Osteoblast (primary cell): Measurements from ENCODE around the gene CACNG7. TPM values are rescaled to one million over a fixed set of nuclear protein-coding genes. Genes with fewer than 3 reads are reported as not detected.

Source experiments
- DNase-seq: peaks from one replicate; pipeline ENCODE4 v3.0.0; 2011; ENCODE audit warnings: low spot score, mixed read lengths; ENCODE audit not compliant: insufficient read length; ENCODE audit errors: missing footprints
- H2AFZ ChIP-seq: 2 replicates; pipeline ENCODE4 v1.6.0; 2011; ENCODE audit warnings: mild to moderate bottlenecking, low read length
- H3K27ac ChIP-seq: 2 replicates; pipeline ENCODE4 v1.5.1; 2011; ENCODE audit warnings: mild to moderate bottlenecking, low read depth, low read length, moderate library complexity
- H3K27me3 ChIP-seq: 2 replicates; pipeline ENCODE4 v1.6.0; 2012; ENCODE audit warnings: mild to moderate bottlenecking, control low read depth, inconsistent platforms, low read length, moderate library complexity; ENCODE audit not compliant: insufficient read depth
- H3K36me3 ChIP-seq: 2 replicates; pipeline ENCODE4 v1.5.1; 2011; ENCODE audit warnings: mild to moderate bottlenecking, low read length, control low read depth, moderate library complexity; ENCODE audit not compliant: insufficient read depth
- H3K4me1 ChIP-seq: 2 replicates; pipeline ENCODE4 v1.5.1; 2011; ENCODE audit warnings: mild to moderate bottlenecking, low read length, control low read depth, moderate library complexity; ENCODE audit not compliant: insufficient read depth
- H3K4me2 ChIP-seq: 2 replicates; pipeline ENCODE4 v1.6.0; 2011; ENCODE audit warnings: mild to moderate bottlenecking, low read length; ENCODE audit not compliant: insufficient read depth
- H3K4me3 ChIP-seq: fragments of 200-600 bp; sonication (generic); 3 replicates; pipeline ENCODE4 v1.5.1; 2012; ENCODE audit warnings: mild to moderate bottlenecking, low read length, inconsistent platforms; ENCODE audit not compliant: insufficient read depth
- H3K79me2 ChIP-seq: 2 replicates; pipeline ENCODE4 v1.6.0; 2012; ENCODE audit warnings: mild to moderate bottlenecking, low read length, control low read depth, inconsistent platforms; ENCODE audit not compliant: insufficient read depth
- H3K9me3 ChIP-seq: 2 replicates; pipeline ENCODE4 v1.5.1; 2011; ENCODE audit warnings: low read depth, low read length, control low read depth
- H4K20me1 ChIP-seq: 2 replicates; pipeline ENCODE4 v1.6.0; 2012; ENCODE audit warnings: mild to moderate bottlenecking, low read length, control low read depth; ENCODE audit not compliant: insufficient read depth
- CTCF ChIP-seq: IDR thresholded peaks from 2 replicates; pipeline ENCODE4 v1.5.1; 2011; ENCODE audit warnings: mild to moderate bottlenecking, low read depth, low read length, moderate library complexity; ENCODE audit errors: extremely low read depth
- total RNA-seq: library from RNA; depleted of rRNA; stranded (reverse); fragments of >200 nt; gene quantifications from 2 replicates; pipeline ENCODE4 v1.2.3, GENCODE V29; 2012

CACNG7 gene
- total RNA-seq, 1 donor: not detected

- Histone ChIP-seq H3K4me3 (no peak overlapping the region), H3K79me2 (no peaks in the 10 kb centered on the region), H3K36me3 (no peaks in the 10 kb centered on the region), H3K27ac (no peak overlapping the region), H3K9me3 (no peaks in the 10 kb centered on the region), H3K4me2 (no peak overlapping the region), H3K4me1 (peaks cover 4% of the 10 kb centered on the region), H4K20me1 (no peaks in the 10 kb centered on the region), H2AFZ (no peak overlapping the region), H3K27me3 (peaks cover 33% of the 10 kb centered on the region)
- no peak for TF ChIP-seq CTCF
- DNase-seq: peak; percentile 90
These were observed 80.8 kb downstream of the CACNG7 start for GRCh38 chr19:53989600-53990533.

- no peaks in the 10 kb centered on the region for H3K36me3 ChIP-seq
- no peaks in the 10 kb centered on the region for H4K20me1 ChIP-seq
- H3K27me3 ChIP-seq: peaks cover 36% of the 10 kb centered on the region
- peak within 1 kb of the TSS; percentile 55 for H3K4me3 ChIP-seq
- no peak within 1 kb of the TSS for H3K27ac ChIP-seq
- no peak for TF ChIP-seq CTCF
- H3K9me3 ChIP-seq: no peaks in the 10 kb centered on the region
- peak within 1 kb of the TSS; percentile 67 for H3K4me2 ChIP-seq
- DNase-seq: peak; percentile 88
- no peak within 1 kb of the TSS for H2AFZ ChIP-seq
- peaks cover 8% of the 10 kb centered on the region for H3K4me1 ChIP-seq
- no peaks in the 10 kb centered on the region for H3K79me2 ChIP-seq
These were observed 82.4 kb downstream of the CACNG7 start, which contains the start of gene CACNG6 for GRCh38 chr19:53991224-53992113. Gene CACNG6, plus strand, starts transcription at chr19:53991637. Its CDS starts 1,241 bp downstream, at chr19:53992878.

DNA sequence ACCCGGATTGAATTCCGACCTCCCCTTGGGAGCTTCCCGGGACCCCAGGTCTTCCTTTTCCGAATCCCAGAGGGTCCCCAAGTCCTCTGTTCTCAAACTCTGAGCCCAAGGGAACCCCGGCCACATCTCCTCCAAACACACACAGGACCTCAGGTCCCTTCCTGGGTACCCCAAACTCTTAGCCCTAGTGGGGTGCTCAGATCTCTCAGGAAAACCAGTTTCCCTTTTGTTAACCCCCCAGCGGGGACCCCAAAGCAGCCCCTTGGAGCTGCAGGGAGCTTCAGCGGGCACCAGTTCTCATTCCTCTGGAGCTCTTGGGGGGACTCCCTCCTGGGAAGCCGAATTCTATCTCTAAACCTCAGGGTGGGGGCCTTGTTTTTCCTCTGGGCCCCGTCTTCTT lies 83.1 kb downstream of the CACNG7 start:
- H3K4me3 ChIP-seq: no peak overlapping the region
- no peak overlapping the region for H2AFZ ChIP-seq
- H3K4me1 ChIP-seq: peaks cover 8% of the 10 kb centered on the region
- H3K27ac ChIP-seq: no peak overlapping the region
- no peak overlapping the region for H3K4me2 ChIP-seq
- H3K9me3 ChIP-seq: no peaks in the 10 kb centered on the region
- H4K20me1 ChIP-seq: no peaks in the 10 kb centered on the region
- DNase-seq: peak; percentile 58
- peaks cover 39% of the 10 kb centered on the region for H3K27me3 ChIP-seq
- H3K36me3 ChIP-seq: no peaks in the 10 kb centered on the region
- TF ChIP-seq CTCF: no peak
- no peaks in the 10 kb centered on the region for H3K79me2 ChIP-seq
